CD4-positive, alpha-beta memory T cell (primary cell): ENCODE data around the gene PRXL2A. TPM values are rescaled to one million over a fixed set of nuclear protein-coding genes. Genes with fewer than 3 reads are reported as not detected.
A peak's percentile ranks its signal among the peaks of the same experiment; 100 is the strongest.

Experiments used
- CTCF ChIA-PET: fragments of 350-600 bp; sonication (Branson Sonifier 250); formaldehyde crosslinking; loops from one replicate; lab custom pipeline; 2021; ENCODE audit warnings: inconsistent platforms; ENCODE audit not compliant: partially characterized antibody; lab: Charles Lee
- POLR2A ChIA-PET: fragments of 350-600 bp; sonication (Branson Sonifier 250); formaldehyde crosslinking; loops from one replicate; lab custom pipeline; 2021; ENCODE audit not compliant: partially characterized antibody; lab: Charles Lee
- DNase-seq, 5 donors: peaks; one replicate each; pipeline versions ENCODE4 v3.0.0 to v3.0.0-alpha.2; 2020 to 2022; ENCODE audit warnings: mixed read lengths in 1 of 5
- H3K27ac ChIP-seq: one replicate; pipeline ENCODE4 v1.7.0; 2013; ENCODE audit warnings: low read depth, low read length
- H3K27me3 ChIP-seq: 2 replicates; pipeline ENCODE4 v1.7.0; 2013; ENCODE audit warnings: mild to moderate bottlenecking, low read length, moderate library complexity; ENCODE audit not compliant: insufficient read depth
- H3K36me3 ChIP-seq: 2 replicates; pipeline ENCODE4 v1.7.0; 2013; ENCODE audit warnings: mild to moderate bottlenecking, low read length, moderate library complexity; ENCODE audit not compliant: insufficient read depth
- H3K4me1 ChIP-seq: 2 replicates; pipeline ENCODE4 v1.7.0; 2013; ENCODE audit warnings: mild to moderate bottlenecking, low read length, moderate library complexity; ENCODE audit not compliant: insufficient read depth
- H3K4me3 ChIP-seq, 2 donors: one replicate each; pipeline ENCODE4 v1.7.0; 2013; ENCODE audit warnings: low read length in 2 of 2, mild to moderate bottlenecking in 1 of 2
- H3K9me3 ChIP-seq, 2 donors: one replicate each; pipeline ENCODE4 v1.7.0; 2013; ENCODE audit warnings: low read length in 2 of 2, control low read depth in 1 of 2; ENCODE audit not compliant: control insufficient read depth in 1 of 2
- H3K27ac Mint-ChIP-seq, 7 donors: one replicate each; pipeline ENCODE4 v1.8.0; 2020 to 2021; ENCODE audit warnings: mixed read lengths in 7 of 7, mild to moderate bottlenecking in 6 of 7, inconsistent platforms in 3 of 7, moderate library complexity in 3 of 7
- H3K27me3 Mint-ChIP-seq, 2 donors: one replicate each; pipeline ENCODE4 v1.8.0; 2020 to 2021; ENCODE audit warnings: mixed read lengths in 2 of 2
- H3K36me3 Mint-ChIP-seq, 2 donors: one replicate each; pipeline ENCODE4 v1.8.0; 2020 to 2021; ENCODE audit warnings: mixed read lengths in 2 of 2, inconsistent platforms in 1 of 2, mild to moderate bottlenecking in 1 of 2
- H3K4me1 Mint-ChIP-seq, 4 donors: one replicate each; pipeline ENCODE4 v1.8.0; 2020 to 2021; ENCODE audit warnings: mixed read lengths in 4 of 4, mild to moderate bottlenecking in 1 of 4
- H3K4me3 Mint-ChIP-seq, 8 donors: one replicate each; pipeline ENCODE4 v1.8.0; 2020 to 2021; ENCODE audit warnings: mixed read lengths in 8 of 8, mild to moderate bottlenecking in 7 of 8, moderate library complexity in 6 of 8, inconsistent platforms in 3 of 8
- H3K9me3 Mint-ChIP-seq, 8 donors: one replicate each; pipeline ENCODE4 v1.8.0; 2020 to 2021; ENCODE audit warnings: mixed read lengths in 8 of 8, mild to moderate bottlenecking in 5 of 8, inconsistent platforms in 3 of 8, moderate library complexity in 1 of 8
- intact Hi-C: fragments of 100-400 bp; cut with micrococcal nuclease; formaldehyde crosslinking; loops from one replicate; pipeline ENCODE4 v1.15.1; 2023
- polyA plus RNA-seq, 2 donors: library from polyadenylated mRNA; unstranded; fragments of 300-500 nt; fragmentation: Illumina TruSeq; gene quantifications; one replicate each; pipeline ENCODE4 v1.2.3, GENCODE V29; 2021
- total RNA-seq, 2 experiments: library from RNA; stranded (reverse); gene quantifications; one replicate each; pipeline ENCODE4 v1.2.3, GENCODE V29; 2021

PRXL2A gene
- total and polyA plus RNA-seq, 4 experiments from 2014 or later: 3.6 to 6.0 (median 4.2) TPM

DNA sequence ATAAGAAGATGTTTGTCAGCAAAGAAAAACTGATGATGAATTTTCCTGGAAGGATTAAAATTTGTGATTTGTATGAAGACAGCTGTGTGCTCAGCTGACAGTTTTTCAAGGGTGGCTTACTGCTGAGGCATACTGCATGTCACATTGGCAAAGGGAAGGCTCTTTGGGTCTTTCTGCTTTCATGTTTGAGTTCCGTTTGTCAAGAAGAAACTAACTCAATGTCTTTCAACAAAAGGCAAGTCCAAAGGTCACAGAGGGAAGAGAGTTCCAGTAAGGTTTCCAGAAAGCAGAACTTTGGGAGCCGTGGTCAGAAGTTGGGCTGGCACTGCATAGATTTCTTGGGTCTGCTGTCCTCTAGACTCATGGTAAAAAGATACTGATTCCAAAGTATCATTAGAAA lies 34.8 kb upstream of the PRXL2A start:
- Mint-ChIP-seq H3K27me3 (peaks cover 5% of the 10 kb centered on the region in 2 donors), H3K36me3 (no peaks in the 10 kb centered on the region), H3K27ac (no peak overlapping the region), H3K9me3 (peaks cover 0 to 12% (median 2%) of the 10 kb centered on the region in 8 donors), H3K4me1 (peaks cover 2 to 11% (median 6%) of the 10 kb centered on the region in 4 donors), H3K4me3 (no peak overlapping the region)
- H3K36me3 ChIP-seq: no peaks in the 10 kb centered on the region
- no peaks in the 10 kb centered on the region for H3K9me3 ChIP-seq
- no peaks in the 10 kb centered on the region for H3K27me3 ChIP-seq
- intact Hi-C loops: loop anchor here (10.0 kb wide), 1 partner anchor 161 kb away; the partner anchor contains the start of gene SH2D4B
- ChIA-PET POLR2A (interaction anchor here (0.6 kb wide), 1 partner anchor 186 kb away, joined by 3 read pairs; no protein-coding TSS in a partner anchor), CTCF (interaction anchor here (1.5 to 1.7 kb wide), 2 partner anchors 9 to 11 kb away, joined by 5 to 6 read pairs; no protein-coding TSS in a partner anchor)
- H3K4me3 ChIP-seq: no peak overlapping the region
- peaks cover 4% of the 10 kb centered on the region for H3K4me1 ChIP-seq
- no peak for DNase-seq
- no peak overlapping the region for H3K27ac ChIP-seq

GRCh38 chr10:80379701-80380100 lies 28.6 kb upstream of the PRXL2A start:
- intact Hi-C loops: loop anchor here (2.0 to 10.0 kb wide), 5 partner anchors 155 to 639 kb away; partner anchors contain the start of gene SH2D4B
- Mint-ChIP-seq H3K27ac (no peak overlapping the region), H3K36me3 (no peaks in the 10 kb centered on the region), H3K9me3 (no peaks in the 10 kb centered on the region), H3K4me3 (no peak overlapping the region), H3K4me1 (peaks cover 7 to 20% (median 14%) of the 10 kb centered on the region in 4 donors), H3K27me3 (peaks cover 0 to 6% of the 10 kb centered on the region in 2 donors)
- DNase-seq: no peak
- Histone ChIP-seq H3K4me3 (no peak overlapping the region), H3K9me3 (no peaks in the 10 kb centered on the region), H3K27me3 (no peaks in the 10 kb centered on the region), H3K36me3 (no peaks in the 10 kb centered on the region), H3K27ac (no peak overlapping the region), H3K4me1 (peaks cover 11% of the 10 kb centered on the region)
- POLR2A ChIA-PET: no interaction called here
- CTCF ChIA-PET: interaction anchor here (0.7 to 10.3 kb wide), 5 partner anchors 17 to 205 kb away, joined by 3 to 118 read pairs (median 4); no protein-coding TSS in a partner anchor

- Histone ChIP-seq H3K27ac (no peak overlapping the region), H3K27me3 (no peaks in the 10 kb centered on the region), H3K9me3 (no peaks in the 10 kb centered on the region), H3K4me1 (peaks cover 11% of the 10 kb centered on the region), H3K36me3 (no peaks in the 10 kb centered on the region), H3K4me3 (no peak overlapping the region)
- no peak overlapping the region for H3K4me3 Mint-ChIP-seq
- ChIA-PET CTCF (interaction anchor here (0.7 to 10.3 kb wide), 6 partner anchors 27 to 283 kb away, joined by 3 to 118 read pairs (median 4); no protein-coding TSS in a partner anchor), POLR2A (no interaction called here)
- intact Hi-C loops: loop anchor here (10.0 kb wide), 2 partner anchors 215 to 285 kb away; no protein-coding TSS in a partner anchor
- no peak for DNase-seq
- no peaks in the 10 kb centered on the region for H3K36me3 Mint-ChIP-seq
- peaks cover 7 to 20% (median 14%) of the 10 kb centered on the region in 4 donors for H3K4me1 Mint-ChIP-seq
- no peak overlapping the region for H3K27ac Mint-ChIP-seq
- no peaks in the 10 kb centered on the region for H3K9me3 Mint-ChIP-seq
- peaks cover 0 to 6% of the 10 kb centered on the region in 2 donors for H3K27me3 Mint-ChIP-seq
Observed at GRCh38 chr10:80380185-80380584, 28.2 kb upstream of the PRXL2A start.

DNA sequence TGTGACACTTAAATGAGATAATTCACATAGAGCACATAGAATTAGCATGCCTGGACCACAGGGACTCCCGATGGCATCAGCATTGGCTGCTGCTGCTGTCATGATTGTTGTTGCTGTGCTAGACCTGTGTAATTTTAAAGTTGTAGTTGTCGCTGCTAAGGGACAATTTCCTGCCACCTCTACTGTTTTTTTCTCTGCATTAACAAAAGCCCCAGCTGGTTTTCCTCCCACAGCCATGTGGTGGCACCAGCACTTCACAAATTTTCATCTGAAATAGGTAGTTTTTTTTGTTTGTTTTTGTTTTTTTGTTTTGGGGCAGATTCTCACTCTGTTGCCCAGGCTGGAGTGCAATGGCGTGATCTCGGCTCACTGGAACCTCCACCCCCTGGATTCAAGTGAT lies 25.4 kb upstream of the PRXL2A start:
- Histone ChIP-seq H3K4me1 (peaks cover 11% of the 10 kb centered on the region), H3K27me3 (no peaks in the 10 kb centered on the region), H3K4me3 (no peak overlapping the region), H3K36me3 (no peaks in the 10 kb centered on the region), H3K9me3 (no peaks in the 10 kb centered on the region), H3K27ac (no peak overlapping the region)
- Mint-ChIP-seq H3K4me3 (no peak overlapping the region), H3K9me3 (no peaks in the 10 kb centered on the region), H3K36me3 (no peaks in the 10 kb centered on the region), H3K4me1 (peaks cover 7 to 15% (median 12%) of the 10 kb centered on the region in 4 donors), H3K27ac (peak overlapping the region in 3 of 7 donors; percentile 2 to 83 (median 2)), H3K27me3 (peaks cover 0 to 6% of the 10 kb centered on the region in 2 donors)
- peak in 4 of 5 donors; percentile 50 to 69 (median 62) for DNase-seq
- intact Hi-C loops: loop anchor here (1.0 to 10.0 kb wide), 4 partner anchors 60 to 316 kb away; no protein-coding TSS in a partner anchor
- ChIA-PET CTCF (interaction anchor here (0.6 to 10.3 kb wide), 12 partner anchors 10 to 542 kb away, joined by 3 to 118 read pairs (median 4); partner anchors contain the start of gene PRXL2A), POLR2A (interaction anchor here (1.0 kb wide), 2 partner anchors 8 to 123 kb away, joined by 3 read pairs; no protein-coding TSS in a partner anchor)

GRCh38 chr10:80390740-80391139 lies 17.6 kb upstream of the PRXL2A start:
- Mint-ChIP-seq H3K9me3 (no peaks in the 10 kb centered on the region), H3K4me1 (no peaks in the 10 kb centered on the region), H3K36me3 (no peaks in the 10 kb centered on the region), H3K27me3 (peaks cover 5 to 10% of the 10 kb centered on the region in 2 donors), H3K27ac (no peak overlapping the region), H3K4me3 (no peak overlapping the region)
- ChIA-PET POLR2A (interaction anchor here (1.4 kb wide), 1 partner anchor 8 kb away, joined by 3 read pairs; no protein-coding TSS in a partner anchor), CTCF (interaction anchor here (1.0 kb wide), 1 partner anchor 12 kb away, joined by 3 read pairs; no protein-coding TSS in a partner anchor)
- Histone ChIP-seq H3K27me3 (no peaks in the 10 kb centered on the region), H3K27ac (no peak overlapping the region), H3K9me3 (no peaks in the 10 kb centered on the region), H3K4me3 (no peak overlapping the region), H3K4me1 (no peaks in the 10 kb centered on the region), H3K36me3 (no peaks in the 10 kb centered on the region)
- DNase-seq: no peak
- intact Hi-C loops: no loop called here

- CTCF ChIA-PET: no interaction called here
- no peaks in the 10 kb centered on the region for H3K9me3 Mint-ChIP-seq
- H3K27ac ChIP-seq: no peak overlapping the region
Observed at GRCh38 chr10:80392250-80392649, 16.1 kb upstream of the PRXL2A start.

GRCh38 chr10:80394358-80394916 lies 13.9 kb upstream of the PRXL2A start:
- no peaks in the 10 kb centered on the region for H3K36me3 Mint-ChIP-seq
- H3K4me1 ChIP-seq: no peaks in the 10 kb centered on the region
- H3K4me1 Mint-ChIP-seq: no peaks in the 10 kb centered on the region
- intact Hi-C loops: no loop called here
- H3K36me3 ChIP-seq: no peaks in the 10 kb centered on the region
- no peak overlapping the region for H3K27ac Mint-ChIP-seq
- peaks cover 5 to 6% of the 10 kb centered on the region in 2 donors for H3K27me3 Mint-ChIP-seq
- no peaks in the 10 kb centered on the region for H3K27me3 ChIP-seq
- no peak overlapping the region for H3K4me3 ChIP-seq
- DNase-seq: no peak
- CTCF ChIA-PET: interaction anchor here (1.6 kb wide), 1 partner anchor 16 kb away, joined by 6 read pairs; no protein-coding TSS in a partner anchor
- POLR2A ChIA-PET: no interaction called here
- H3K9me3 Mint-ChIP-seq: no peaks in the 10 kb centered on the region
- H3K4me3 Mint-ChIP-seq: no peak overlapping the region
- no peak overlapping the region for H3K27ac ChIP-seq
- H3K9me3 ChIP-seq: no peaks in the 10 kb centered on the region

More at GRCh38 chr10:80392250-80392649, 16.1 kb upstream of the PRXL2A start:
- Mint-ChIP-seq H3K36me3 (no peaks in the 10 kb centered on the region), H3K4me1 (no peaks in the 10 kb centered on the region), H3K4me3 (no peak overlapping the region), H3K27me3 (peaks cover 5 to 10% of the 10 kb centered on the region in 2 donors), H3K27ac (no peak overlapping the region)
- Histone ChIP-seq H3K4me3 (no peak overlapping the region), H3K36me3 (no peaks in the 10 kb centered on the region), H3K4me1 (no peaks in the 10 kb centered on the region), H3K9me3 (no peaks in the 10 kb centered on the region), H3K27me3 (no peaks in the 10 kb centered on the region)
- intact Hi-C loops: no loop called here
- no peak for DNase-seq
- POLR2A ChIA-PET: no interaction called here
